H9 (cell line): Measurements from ENCODE around the gene MAP7D3. TPM values are rescaled to one million over a fixed set of nuclear protein-coding genes. Genes with fewer than 3 reads are reported as not detected.

Source experiments
- DNase-seq: peaks from one replicate; pipeline ENCODE4 v3.0.0-alpha.2; 2017
- H2AFZ ChIP-seq: one replicate; pipeline ENCODE4 v1.6.1; 2013; ENCODE audit warnings: mild to moderate bottlenecking, low read length, control low read depth, moderate library complexity
- H2AK5ac ChIP-seq: 2 replicates; pipeline ENCODE4 v1.6.1; 2013; ENCODE audit warnings: low read length, control low read depth, mixed read lengths; ENCODE audit not compliant: insufficient read length
- H2BK120ac ChIP-seq: one replicate; pipeline ENCODE4 v1.6.1; 2013; ENCODE audit warnings: low read depth, mild to moderate bottlenecking, low read length, control low read depth, inconsistent platforms; ENCODE audit not compliant: poor library complexity, severe bottlenecking
- H2BK12ac ChIP-seq: 2 replicates; pipeline ENCODE4 v1.6.1; 2013; ENCODE audit warnings: low read length, control low read depth, mixed read lengths, low read depth; ENCODE audit not compliant: insufficient read length
- H2BK15ac ChIP-seq: 2 replicates; pipeline ENCODE4 v1.6.1; 2013; ENCODE audit warnings: low read depth, low read length, control low read depth
- H2BK20ac ChIP-seq: one replicate; pipeline ENCODE4 v1.6.1; 2013; ENCODE audit warnings: low read depth, mild to moderate bottlenecking, low read length, control low read depth, inconsistent platforms; ENCODE audit not compliant: poor library complexity, severe bottlenecking
- H2BK5ac ChIP-seq: 2 replicates; pipeline ENCODE4 v1.6.1; 2013; ENCODE audit warnings: low read length, control low read depth, mixed read lengths; ENCODE audit not compliant: insufficient read length
- H3K14ac ChIP-seq: 2 replicates; pipeline ENCODE4 v1.6.1; 2013; ENCODE audit warnings: low read length, control low read depth; ENCODE audit not compliant: insufficient read depth
- H3K18ac ChIP-seq: 2 replicates; pipeline ENCODE4 v1.6.1; 2013; ENCODE audit warnings: low read depth, mild to moderate bottlenecking, mixed read lengths, low read length, control low read depth; ENCODE audit not compliant: insufficient read length
- H3K23ac ChIP-seq: 2 replicates; pipeline ENCODE4 v1.6.1; 2013; ENCODE audit warnings: low read length, control low read depth, mixed read lengths, low read depth; ENCODE audit not compliant: insufficient read length
- H3K23me2 ChIP-seq: 2 replicates; pipeline ENCODE4 v1.6.1; 2013; ENCODE audit warnings: low read depth, mild to moderate bottlenecking, mixed read lengths, low read length, control low read depth; ENCODE audit not compliant: insufficient read length, poor library complexity, severe bottlenecking
- H3K27ac ChIP-seq: 2 replicates; pipeline ENCODE4 v1.5.1; 2013; ENCODE audit warnings: low read length, control low read depth, mixed read lengths, low read depth; ENCODE audit not compliant: insufficient read length
- H3K27me3 ChIP-seq: 2 replicates; pipeline ENCODE4 v1.6.1; 2013; ENCODE audit warnings: low read length, control low read depth, inconsistent platforms; ENCODE audit not compliant: insufficient read depth
- H3K4ac ChIP-seq: 2 replicates; pipeline ENCODE4 v1.6.1; 2013; ENCODE audit warnings: low read depth, mild to moderate bottlenecking, control low read depth, inconsistent platforms, low read length, moderate library complexity
- H3K4me1 ChIP-seq: 2 replicates; pipeline ENCODE4 v1.6.1; 2013; ENCODE audit warnings: low read length, control low read depth, inconsistent platforms; ENCODE audit not compliant: insufficient read depth
- H3K4me2 ChIP-seq: 2 replicates; pipeline ENCODE4 v1.6.1; 2013; ENCODE audit warnings: low read length, control low read depth, mixed read lengths; ENCODE audit not compliant: insufficient read length, insufficient read depth
- H3K56ac ChIP-seq: 2 replicates; pipeline ENCODE4 v1.6.1; 2013; ENCODE audit warnings: low read depth, mild to moderate bottlenecking, mixed read lengths, low read length, control low read depth; ENCODE audit not compliant: insufficient read length
- H3K79me1 ChIP-seq: 2 replicates; pipeline ENCODE4 v1.6.1; 2013; ENCODE audit warnings: low read depth, mild to moderate bottlenecking, moderate library complexity, low read length, control low read depth, inconsistent platforms; ENCODE audit not compliant: insufficient read depth, poor library complexity, severe bottlenecking
- H3K79me2 ChIP-seq: 2 replicates; pipeline ENCODE4 v1.6.1; 2013; ENCODE audit warnings: low read length, control low read depth, inconsistent platforms; ENCODE audit not compliant: insufficient read depth
- H3K9ac ChIP-seq: 2 replicates; pipeline ENCODE4 v1.6.1; 2013; ENCODE audit warnings: low read length, control low read depth, mixed read lengths; ENCODE audit not compliant: insufficient read length; ENCODE audit errors: extremely low read depth
- H3K9me3 ChIP-seq: one replicate; pipeline ENCODE4 v1.6.1; 2013; ENCODE audit warnings: low read depth, low read length, inconsistent platforms; ENCODE audit not compliant: control insufficient read depth
- H3T11ph ChIP-seq: one replicate; pipeline ENCODE4 v1.6.1; 2013; ENCODE audit warnings: mild to moderate bottlenecking, low read length, control low read depth, inconsistent platforms
- H4K20me1 ChIP-seq: one replicate; pipeline ENCODE4 v1.6.1; 2013; ENCODE audit not compliant: control insufficient read depth, insufficient read length, insufficient read depth
- H4K5ac ChIP-seq: 2 replicates; pipeline ENCODE4 v1.6.1; 2013; ENCODE audit warnings: low read depth, mild to moderate bottlenecking, mixed read lengths, low read length, control low read depth; ENCODE audit not compliant: insufficient read length
- H4K8ac ChIP-seq: replicated peaks from 2 replicates; pipeline ENCODE4 v1.6.1; 2013; ENCODE audit warnings: low read length, control low read depth, mixed read lengths, low read depth; ENCODE audit not compliant: insufficient read length
- H4K91ac ChIP-seq: 2 replicates; pipeline ENCODE4 v1.6.1; 2013; ENCODE audit warnings: low read depth, mild to moderate bottlenecking, moderate library complexity, mixed read lengths, low read length, control low read depth; ENCODE audit not compliant: insufficient read length
- H3K27ac Mint-ChIP-seq, 3 experiments: 2 replicates in 2 of 3; 3 replicates in 1 of 3; pipeline ENCODE4 v1.8.0; 2020 to 2021; ENCODE audit warnings: mixed read lengths in 3 of 3, mild to moderate bottlenecking in 1 of 3, moderate library complexity in 1 of 3
- H3K27me3 Mint-ChIP-seq: 2 replicates; pipeline ENCODE4 v1.8.0; 2021; ENCODE audit warnings: low read depth, mild to moderate bottlenecking, moderate library complexity, mixed read lengths
- H3K36me3 Mint-ChIP-seq, 3 experiments: 2 replicates in 2 of 3; 3 replicates in 1 of 3; pipeline ENCODE4 v1.8.0; 2020 to 2021; ENCODE audit warnings: low read depth in 3 of 3, mixed read lengths in 3 of 3; ENCODE audit not compliant: insufficient read depth in 1 of 3
- H3K4me1 Mint-ChIP-seq, 2 experiments: 2 replicates each; pipeline ENCODE4 v1.8.0; 2020; ENCODE audit warnings: mixed read lengths in 2 of 2
- H3K4me3 Mint-ChIP-seq, 2 experiments: 2 replicates in 1 of 2; 3 replicates in 1 of 2; pipeline ENCODE4 v1.8.0; 2020 to 2021; ENCODE audit warnings: mild to moderate bottlenecking in 2 of 2, mixed read lengths in 2 of 2, moderate library complexity in 1 of 2
- H3K9me3 Mint-ChIP-seq, 2 experiments: 2 replicates in 1 of 2; 3 replicates in 1 of 2; pipeline ENCODE4 v1.8.0; 2020; ENCODE audit warnings: mild to moderate bottlenecking in 2 of 2, mixed read lengths in 2 of 2, moderate library complexity in 1 of 2
- WGBS: extraction: QIAGEN DNeasy Blood & Tissue Kit; methylation state at CpG from one replicate; pipeline ENCODE4 v1.1.7; 2013; ENCODE audit warnings: missing lambda C conversion rate, low lambda C conversion rate, mixed read lengths; ENCODE audit not compliant: insufficient read length; ENCODE audit errors: extremely low coverage; 5-methylcytosine and 5-hydroxymethylcytosine counted together
- total RNA-seq: library from RNA; stranded (reverse); gene quantifications from 2 replicates; pipeline ENCODE4 v1.2.1, GENCODE V29; 2021
- TF ChIP-seq, protein P1 (sequence below): fragments of 200-600 bp; sonication (generic); conservative IDR thresholded peaks from 3 replicates; pipeline ENCODE4 v1.8.0; 2021; ENCODE audit warnings: antibody characterized with exemption, mild to moderate bottlenecking

The MAP7D3 gene
- total RNA-seq, 1 experiment from 2014 or later = 15.2 TPM

- H3K27ac ChIP-seq = no peak overlapping the region
- peaks cover 48 to 57% of the 10 kb centered on the region in 2 experiments for H3K9me3 Mint-ChIP-seq
- DNase-seq = no peak
- no peak overlapping the region for H2BK5ac ChIP-seq
- no peak overlapping the region for H3K27ac Mint-ChIP-seq
- H2BK20ac ChIP-seq = no peak overlapping the region
- H2BK15ac ChIP-seq = no peak overlapping the region
- no peak overlapping the region for H2AFZ ChIP-seq
- H3K23ac ChIP-seq = no peak overlapping the region
- no CpG with 5 or more reads among the region's 1 CpG for WGBS
- H3K27me3 ChIP-seq = no peaks in the 10 kb centered on the region
- H3K14ac ChIP-seq = no peak overlapping the region
- H3K9ac ChIP-seq = no peak overlapping the region
- H4K8ac ChIP-seq = no peak overlapping the region
- H3K79me2 ChIP-seq = no peaks in the 10 kb centered on the region
- H2AK5ac ChIP-seq = no peak overlapping the region
- H3K4me3 Mint-ChIP-seq = no peak overlapping the region
- no peak overlapping the region for H4K91ac ChIP-seq
- H3K18ac ChIP-seq = no peak overlapping the region
- H2BK12ac ChIP-seq = no peak overlapping the region
- no peak overlapping the region for H3K4ac ChIP-seq
- no peak overlapping the region for H3K56ac ChIP-seq
- H2BK120ac ChIP-seq = no peak overlapping the region
- peaks cover 38% of the 10 kb centered on the region for H3K9me3 ChIP-seq
- H3K27me3 Mint-ChIP-seq = no peaks in the 10 kb centered on the region
- 0 out of 7 replicates have a peak, but pooled peaks cover 0 to 3% (median 0%) of the 10 kb centered on the region in 3 experiments for H3K36me3 Mint-ChIP-seq
- H3T11ph ChIP-seq = no peak overlapping the region
- H4K20me1 ChIP-seq = no peaks in the 10 kb centered on the region
- H3K4me1 ChIP-seq = no peaks in the 10 kb centered on the region
- no peak overlapping the region for H4K5ac ChIP-seq
- no peaks in the 10 kb centered on the region for H3K23me2 ChIP-seq
- no peak overlapping the region for H3K4me2 ChIP-seq
- H3K79me1 ChIP-seq = no peaks in the 10 kb centered on the region
- TF ChIP-seq, protein P1, sequence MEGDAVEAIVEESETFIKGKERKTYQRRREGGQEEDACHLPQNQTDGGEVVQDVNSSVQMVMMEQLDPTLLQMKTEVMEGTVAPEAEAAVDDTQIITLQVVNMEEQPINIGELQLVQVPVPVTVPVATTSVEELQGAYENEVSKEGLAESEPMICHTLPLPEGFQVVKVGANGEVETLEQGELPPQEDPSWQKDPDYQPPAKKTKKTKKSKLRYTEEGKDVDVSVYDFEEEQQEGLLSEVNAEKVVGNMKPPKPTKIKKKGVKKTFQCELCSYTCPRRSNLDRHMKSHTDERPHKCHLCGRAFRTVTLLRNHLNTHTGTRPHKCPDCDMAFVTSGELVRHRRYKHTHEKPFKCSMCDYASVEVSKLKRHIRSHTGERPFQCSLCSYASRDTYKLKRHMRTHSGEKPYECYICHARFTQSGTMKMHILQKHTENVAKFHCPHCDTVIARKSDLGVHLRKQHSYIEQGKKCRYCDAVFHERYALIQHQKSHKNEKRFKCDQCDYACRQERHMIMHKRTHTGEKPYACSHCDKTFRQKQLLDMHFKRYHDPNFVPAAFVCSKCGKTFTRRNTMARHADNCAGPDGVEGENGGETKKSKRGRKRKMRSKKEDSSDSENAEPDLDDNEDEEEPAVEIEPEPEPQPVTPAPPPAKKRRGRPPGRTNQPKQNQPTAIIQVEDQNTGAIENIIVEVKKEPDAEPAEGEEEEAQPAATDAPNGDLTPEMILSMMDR = no peak
- no peaks in the 10 kb centered on the region for H3K4me1 Mint-ChIP-seq
Observed at GRCh38 chrX:136183917-136184316, 67.3 kb downstream of the MAP7D3 start.
